Left ventricle myocardium inferior (tissue), 1 donor: Measurements from ENCODE around the gene NSMCE4A. TPM values are rescaled to one million over a fixed set of nuclear protein-coding genes. Genes with fewer than 3 reads are reported as not detected.
"Not testable (repeated sequence)": the region's sequence is repeated elsewhere in the genome, so short reads cannot be mapped to it uniquely, and the experiment has no call there.

Experiments
- DNase-seq: peaks from one replicate; pipeline ENCODE4 v3.0.0-alpha.2; 2020
- H3K27ac ChIP-seq: fragments of 200-600 bp; replicated peaks from 2 replicates; pipeline ENCODE4 v1.8.0; 2021
- H3K27me3 ChIP-seq: fragments of 200-600 bp; 2 replicates; pipeline ENCODE4 v1.8.0; 2021; ENCODE audit warnings: low read depth
- H3K36me3 ChIP-seq: fragments of 200-600 bp; 2 replicates; pipeline ENCODE4 v1.8.0; 2021
- H3K4me1 ChIP-seq: fragments of 200-600 bp; 2 replicates; pipeline ENCODE4 v1.8.0; 2021
- H3K4me3 ChIP-seq: fragments of 200-600 bp; 2 replicates; pipeline ENCODE4 v1.8.0; 2021; ENCODE audit warnings: mild to moderate bottlenecking, moderate library complexity
- H3K9me3 ChIP-seq: fragments of 200-600 bp; replicated peaks from 2 replicates; pipeline ENCODE4 v1.8.0; 2021
- intact Hi-C: fragments of 100-400 bp; cut with micrococcal nuclease; formaldehyde crosslinking; loops from one replicate; pipeline ENCODE4 v1.11.0; 2022
- total RNA-seq: library from RNA; stranded (reverse); fragmentation: NEBNext Ultra II Directional; extraction: Animal tissue kit (Norgen Biotek cat#: 25700); gene quantifications from one replicate; pipeline ENCODE4 v1.2.1, GENCODE V29; 2021
- TF ChIP-seq, protein P1 (sequence below): fragments of 200-600 bp; IDR thresholded peaks from 2 replicates; pipeline ENCODE4 v1.8.0; 2021; ENCODE audit warnings: antibody characterized with exemption, mild to moderate bottlenecking, borderline replicate concordance
- donor health status: DM: no; HTN: yes; CAD: no; lungs with severe emphysema.

The NSMCE4A gene
- total RNA-seq, 1 donor from 2014 or later: 24.1 TPM

GRCh38 chr10:122020226-122020625, 45.2 kb upstream of the NSMCE4A start:
- H3K36me3 ChIP-seq: peaks cover 13% of the 10 kb centered on the region
- no peaks in the 10 kb centered on the region for H3K9me3 ChIP-seq
- H3K4me3 ChIP-seq: peak overlapping the region; percentile 48
- no peak for DNase-seq
- intact Hi-C loops: no loop called here
- peak overlapping the region; percentile 78 for H3K27ac ChIP-seq
- H3K27me3 ChIP-seq: no peaks in the 10 kb centered on the region
- TF ChIP-seq, protein P1, sequence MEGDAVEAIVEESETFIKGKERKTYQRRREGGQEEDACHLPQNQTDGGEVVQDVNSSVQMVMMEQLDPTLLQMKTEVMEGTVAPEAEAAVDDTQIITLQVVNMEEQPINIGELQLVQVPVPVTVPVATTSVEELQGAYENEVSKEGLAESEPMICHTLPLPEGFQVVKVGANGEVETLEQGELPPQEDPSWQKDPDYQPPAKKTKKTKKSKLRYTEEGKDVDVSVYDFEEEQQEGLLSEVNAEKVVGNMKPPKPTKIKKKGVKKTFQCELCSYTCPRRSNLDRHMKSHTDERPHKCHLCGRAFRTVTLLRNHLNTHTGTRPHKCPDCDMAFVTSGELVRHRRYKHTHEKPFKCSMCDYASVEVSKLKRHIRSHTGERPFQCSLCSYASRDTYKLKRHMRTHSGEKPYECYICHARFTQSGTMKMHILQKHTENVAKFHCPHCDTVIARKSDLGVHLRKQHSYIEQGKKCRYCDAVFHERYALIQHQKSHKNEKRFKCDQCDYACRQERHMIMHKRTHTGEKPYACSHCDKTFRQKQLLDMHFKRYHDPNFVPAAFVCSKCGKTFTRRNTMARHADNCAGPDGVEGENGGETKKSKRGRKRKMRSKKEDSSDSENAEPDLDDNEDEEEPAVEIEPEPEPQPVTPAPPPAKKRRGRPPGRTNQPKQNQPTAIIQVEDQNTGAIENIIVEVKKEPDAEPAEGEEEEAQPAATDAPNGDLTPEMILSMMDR: no peak
- peaks cover 60% of the 10 kb centered on the region for H3K4me1 ChIP-seq

GRCh38 chr10:122019414-122019975, 44.5 kb upstream of the NSMCE4A start:
- H3K9me3 ChIP-seq: no peaks in the 10 kb centered on the region
- TF ChIP-seq, protein P1: no peak
- DNase-seq: no peak
- peaks cover 13% of the 10 kb centered on the region for H3K36me3 ChIP-seq
- H3K27ac ChIP-seq: peak overlapping the region; percentile 78
- intact Hi-C loops: no loop called here
- peaks cover 66% of the 10 kb centered on the region for H3K4me1 ChIP-seq
- no peaks in the 10 kb centered on the region for H3K27me3 ChIP-seq
- peak overlapping the region; percentile 48 for H3K4me3 ChIP-seq

GRCh38 chr10:122018951-122019413, 44.0 kb upstream of the NSMCE4A start:
- TF ChIP-seq, protein P1: no peak
- DNase-seq: no peak
- H3K9me3 ChIP-seq: no peaks in the 10 kb centered on the region
- intact Hi-C loops: no loop called here
- H3K4me1 ChIP-seq: peaks cover 71% of the 10 kb centered on the region
- peak overlapping the region; percentile 78 for H3K27ac ChIP-seq
- peaks cover 13% of the 10 kb centered on the region for H3K36me3 ChIP-seq
- H3K4me3 ChIP-seq: peak overlapping the region; percentile 48
- H3K27me3 ChIP-seq: no peaks in the 10 kb centered on the region

- Histone ChIP-seq H3K27ac (peak overlapping the region; percentile 78), H3K27me3 (no peaks in the 10 kb centered on the region), H3K4me3 (peak overlapping the region; percentile 48), H3K36me3 (peaks cover 13% of the 10 kb centered on the region), H3K9me3 (no peaks in the 10 kb centered on the region), H3K4me1 (peaks cover 76% of the 10 kb centered on the region)
- TF ChIP-seq, protein P1: no peak
- DNase-seq: no peak
- intact Hi-C loops: no loop called here
Measured at GRCh38 chr10:122018491-122018890, 43.5 kb upstream of the NSMCE4A start.

DNA sequence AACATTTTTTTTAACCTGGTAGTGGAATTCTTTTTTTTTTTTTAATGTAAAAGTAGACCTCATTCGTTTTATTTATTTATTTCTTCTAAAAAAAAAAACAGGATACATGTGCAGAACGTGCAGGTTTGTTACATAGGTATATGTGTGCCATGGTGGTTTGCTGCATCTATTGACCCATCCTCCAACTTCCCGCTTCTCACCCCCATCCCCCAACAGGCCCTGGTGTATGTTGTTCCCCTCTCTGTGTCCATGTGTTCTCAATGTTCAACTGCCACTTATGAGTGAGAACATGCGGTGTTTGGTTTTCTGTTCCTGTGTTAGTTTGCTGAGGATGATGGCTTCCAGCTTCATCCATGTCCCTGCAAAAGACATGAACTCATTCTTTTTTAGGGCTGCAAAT, 42.9 kb upstream of the NSMCE4A start:
- DNase-seq, H3K36me3 ChIP-seq, H3K4me3 ChIP-seq, intact Hi-C loops, H3K9me3 ChIP-seq, H3K27me3 ChIP-seq: not testable (repeated sequence)
- Histone ChIP-seq H3K4me1 (peaks cover 79% of the 10 kb centered on the region), H3K27ac (peak overlapping the region; percentile 78)

DNA sequence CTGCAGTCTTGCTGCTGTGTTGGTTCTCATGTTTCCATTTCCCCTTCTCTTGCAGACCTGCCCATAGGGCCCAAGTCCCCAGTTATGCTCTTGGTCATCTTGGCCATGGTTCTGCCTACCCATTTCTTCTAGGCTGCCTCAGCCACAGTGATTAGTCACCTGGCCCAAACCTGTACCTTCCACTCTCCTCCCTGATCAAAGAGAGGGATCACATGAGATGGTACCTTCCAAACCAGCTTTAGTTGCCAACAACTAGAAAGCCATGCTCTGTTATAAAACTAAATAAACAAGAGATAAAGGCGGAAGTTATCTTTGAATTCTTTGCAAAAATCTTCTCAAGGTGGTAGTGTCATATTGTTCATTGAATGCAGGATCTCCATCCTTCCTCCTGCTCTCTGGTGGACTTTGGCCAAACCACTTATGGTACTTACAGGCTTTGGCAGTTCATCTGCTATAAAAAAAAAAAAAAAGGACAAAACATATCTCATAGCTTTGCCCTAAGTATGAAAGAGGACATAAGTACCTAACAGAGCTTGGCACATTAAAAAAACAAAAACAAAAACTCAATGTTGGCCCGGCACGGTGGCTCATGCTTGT, 39.7 kb upstream of the NSMCE4A start:
- Histone ChIP-seq H3K27ac (peak overlapping the region; percentile 88), H3K4me1 (peaks cover 88% of the 10 kb centered on the region)

More for the DNA sequence above, 39.7 kb upstream of the NSMCE4A start:
- Histone ChIP-seq H3K36me3 (no peaks in the 10 kb centered on the region), H3K4me3 (no peak overlapping the region), H3K9me3 (no peaks in the 10 kb centered on the region), H3K27me3 (no peaks in the 10 kb centered on the region)
- DNase-seq: no peak
- TF ChIP-seq, protein P1: no peak
- intact Hi-C loops: no loop called here
